ENCODE data around the gene GALNTL6. TPM values are rescaled to one million over a fixed set of nuclear protein-coding genes. Genes with fewer than 3 reads are reported as not detected.

Gene GALNTL6
- total and polyA plus RNA-seq, 2 donors from 2014 or later, result 0.60 TPM; not detected in 1

DNA sequence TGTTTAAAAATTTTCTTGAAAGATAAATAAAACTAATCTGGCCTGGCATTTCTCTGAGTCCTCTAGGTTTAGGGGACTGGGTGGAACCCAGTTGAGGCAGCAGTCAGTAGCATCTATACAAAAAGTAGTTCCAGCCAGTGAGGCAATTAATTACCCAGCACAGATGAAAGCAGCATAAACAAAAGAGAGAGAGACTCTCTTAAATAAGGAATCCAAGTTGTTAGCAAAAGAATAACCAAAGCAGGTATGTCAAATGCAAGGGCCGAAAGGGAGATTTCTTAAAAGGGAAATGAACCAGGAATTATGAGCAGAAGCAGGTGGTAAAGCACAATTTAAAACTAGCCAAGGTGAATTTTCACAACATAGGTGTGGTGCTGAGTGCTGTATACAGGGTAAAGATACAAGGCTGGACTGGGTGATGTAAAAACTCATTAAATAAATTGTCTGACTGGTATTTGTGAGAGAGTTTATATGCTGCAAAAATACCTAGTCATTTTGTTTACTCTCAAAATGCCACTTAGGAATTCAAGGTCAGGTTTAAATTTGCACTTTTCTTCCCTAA, 1260.8 kb downstream of the GALNTL6 start:
- intact Hi-C loops (cut with DNase I), result no loop called here
- H3K9ac ChIP-seq (ENCODE audit: low read length in 3 of 3), result no peak overlapping the region
- no peak overlapping the region for H3K4me3 ChIP-seq (ENCODE audit: low read length in 3 of 3)
- H3K27ac ChIP-seq (ENCODE audit: low read depth in 2 of 2, low read length in 2 of 2), result no peak overlapping the region
- TF ChIP-seq, protein P1, sequence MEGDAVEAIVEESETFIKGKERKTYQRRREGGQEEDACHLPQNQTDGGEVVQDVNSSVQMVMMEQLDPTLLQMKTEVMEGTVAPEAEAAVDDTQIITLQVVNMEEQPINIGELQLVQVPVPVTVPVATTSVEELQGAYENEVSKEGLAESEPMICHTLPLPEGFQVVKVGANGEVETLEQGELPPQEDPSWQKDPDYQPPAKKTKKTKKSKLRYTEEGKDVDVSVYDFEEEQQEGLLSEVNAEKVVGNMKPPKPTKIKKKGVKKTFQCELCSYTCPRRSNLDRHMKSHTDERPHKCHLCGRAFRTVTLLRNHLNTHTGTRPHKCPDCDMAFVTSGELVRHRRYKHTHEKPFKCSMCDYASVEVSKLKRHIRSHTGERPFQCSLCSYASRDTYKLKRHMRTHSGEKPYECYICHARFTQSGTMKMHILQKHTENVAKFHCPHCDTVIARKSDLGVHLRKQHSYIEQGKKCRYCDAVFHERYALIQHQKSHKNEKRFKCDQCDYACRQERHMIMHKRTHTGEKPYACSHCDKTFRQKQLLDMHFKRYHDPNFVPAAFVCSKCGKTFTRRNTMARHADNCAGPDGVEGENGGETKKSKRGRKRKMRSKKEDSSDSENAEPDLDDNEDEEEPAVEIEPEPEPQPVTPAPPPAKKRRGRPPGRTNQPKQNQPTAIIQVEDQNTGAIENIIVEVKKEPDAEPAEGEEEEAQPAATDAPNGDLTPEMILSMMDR (IDR thresholded peaks at IDR 0.05; ENCODE audit: borderline replicate concordance, extremely low read depth, insufficient read depth), result no peak
- no peak for FAIRE-seq
- no peaks in the 10 kb centered on the region for H3K4me1 ChIP-seq (ENCODE audit: control insufficient read depth in 2 of 3, insufficient read depth in 2 of 3, low read depth in 1 of 3, low read length in 3 of 3)
- H3K36me3 ChIP-seq (ENCODE audit: control insufficient read depth in 2 of 3, insufficient read depth in 3 of 3, low read length in 3 of 3), result no peaks in the 10 kb centered on the region
- DNase-seq, result no peak
- H3K9me3 ChIP-seq (ENCODE audit: control insufficient read depth in 2 of 3, insufficient read depth in 1 of 3, low read length in 3 of 3), result peaks cover 0 to 9% (median 3%) of the 10 kb centered on the region in 3 donors
- H3K27me3 ChIP-seq (ENCODE audit: control insufficient read depth, insufficient read depth, low read length), result no peaks in the 10 kb centered on the region

DNA sequence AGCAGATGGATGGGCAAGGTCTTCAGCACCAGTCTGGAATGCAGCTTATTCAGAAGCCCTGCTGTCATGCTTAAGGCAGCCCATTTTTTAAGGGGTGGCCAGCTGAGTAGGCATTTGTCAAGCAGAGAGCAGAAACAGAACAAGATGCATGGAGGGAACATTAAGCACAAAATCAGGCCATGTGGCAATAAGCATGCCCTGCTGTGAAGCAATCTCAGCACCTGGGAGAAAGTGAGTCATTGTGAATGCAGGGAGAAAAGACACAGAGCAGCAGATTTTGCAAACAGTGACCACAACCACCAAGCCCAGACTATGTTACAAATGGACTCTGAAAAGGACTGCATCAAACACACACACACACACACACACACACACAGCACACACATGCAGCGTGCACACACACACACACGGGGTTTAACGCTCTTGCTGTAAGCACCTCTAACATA, 1261.3 kb downstream of the GALNTL6 start:
- no peaks in the 10 kb centered on the region for H3K4me1 ChIP-seq (ENCODE audit: control insufficient read depth in 2 of 3, insufficient read depth in 2 of 3, low read depth in 1 of 3, low read length in 3 of 3)
- TF ChIP-seq, protein P1 (IDR thresholded peaks at IDR 0.05; ENCODE audit: borderline replicate concordance, extremely low read depth, insufficient read depth), result no peak
- no peaks in the 10 kb centered on the region for H3K27me3 ChIP-seq (ENCODE audit: control insufficient read depth, insufficient read depth, low read length)
- FAIRE-seq (no peak), DNase-seq (no peak)
- no peak overlapping the region for H3K9ac ChIP-seq (ENCODE audit: low read length in 3 of 3)
- H3K9me3 ChIP-seq (ENCODE audit: control insufficient read depth in 2 of 3, insufficient read depth in 1 of 3, low read length in 3 of 3), result peaks cover 0 to 6% (median 0%) of the 10 kb centered on the region in 3 donors
- intact Hi-C loops (cut with DNase I), result no loop called here
- no peak overlapping the region for H3K4me3 ChIP-seq (ENCODE audit: low read length in 3 of 3)
- H3K36me3 ChIP-seq (ENCODE audit: control insufficient read depth in 2 of 3, insufficient read depth in 3 of 3, low read length in 3 of 3), result no peaks in the 10 kb centered on the region
- no peak overlapping the region for H3K27ac ChIP-seq (ENCODE audit: low read depth in 2 of 2, low read length in 2 of 2)

DNA sequence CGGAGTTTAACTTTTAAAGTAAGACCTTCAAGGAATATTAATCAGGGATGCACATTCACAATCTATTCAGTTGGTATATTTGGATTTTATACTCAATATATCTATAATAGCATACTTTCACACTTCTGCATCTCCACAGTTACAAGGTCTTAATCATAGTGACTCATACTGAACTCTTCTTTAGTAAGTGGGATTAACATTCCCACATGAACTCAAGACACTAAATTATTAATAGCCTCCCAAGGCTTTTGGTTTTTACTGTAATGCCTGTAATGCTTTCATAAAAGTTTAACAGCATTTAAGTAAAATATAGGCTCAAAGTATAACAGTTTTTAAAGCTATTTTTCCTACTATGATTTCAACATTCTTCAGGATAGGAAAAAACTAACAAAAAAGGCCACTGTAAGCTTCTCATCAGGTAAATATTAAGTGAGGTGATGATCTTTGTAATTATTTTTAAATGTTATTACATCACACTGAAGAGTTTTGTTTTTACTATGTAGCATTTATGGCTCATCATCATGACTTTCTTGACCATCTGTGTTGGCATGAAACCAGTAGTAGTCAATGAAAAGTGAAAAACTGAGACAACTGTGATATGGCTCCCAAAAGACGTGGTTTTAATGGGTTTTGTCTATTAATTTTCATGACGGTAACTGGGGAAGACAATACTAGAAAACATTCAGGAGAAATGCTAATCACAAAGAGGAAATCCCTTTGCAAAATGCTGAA, 1263.9 kb downstream of the GALNTL6 start:
- FAIRE-seq (no peak), DNase-seq (no peak)
- TF ChIP-seq, protein P1 (IDR thresholded peaks at IDR 0.05; ENCODE audit: borderline replicate concordance, extremely low read depth, insufficient read depth), result no peak
- Histone ChIP-seq H3K27ac (ENCODE audit: low read depth in 2 of 2, low read length in 2 of 2) (no peak overlapping the region), H3K4me1 (ENCODE audit: control insufficient read depth in 2 of 3, insufficient read depth in 2 of 3, low read depth in 1 of 3, low read length in 3 of 3) (no peaks in the 10 kb centered on the region), H3K36me3 (ENCODE audit: control insufficient read depth in 2 of 3, insufficient read depth in 3 of 3, low read length in 3 of 3) (no peaks in the 10 kb centered on the region), H3K9me3 (ENCODE audit: control insufficient read depth in 2 of 3, insufficient read depth in 1 of 3, low read length in 3 of 3) (no peaks in the 10 kb centered on the region), H3K9ac (ENCODE audit: low read length in 3 of 3) (no peak overlapping the region), H3K4me3 (ENCODE audit: low read length in 3 of 3) (no peak overlapping the region), H3K27me3 (ENCODE audit: control insufficient read depth, insufficient read depth, low read length) (no peaks in the 10 kb centered on the region)
- intact Hi-C loops (cut with DNase I), result no loop called here

All from kidney (tissue), 14 donors.